Endothelial cell of hepatic sinusoid (primary cell): Measurements from ENCODE around the gene KIFAP3.

Experiments
- in situ Hi-C: cut with HindIII; loops from 2 replicates; pipeline ENCODE4 v1.10.0; 2017; ENCODE audit warnings: low sequenced_read_pairs

KIFAP3 gene

GRCh38 chr1:169999331-169999741 is 75.2 kb downstream of the KIFAP3 start:
- in situ Hi-C loops: no loop called here

- in situ Hi-C loops: no loop called here
Observed at GRCh38 chr1:169995993-169996392, 78.5 kb downstream of the KIFAP3 start.

GRCh38 chr1:169989246-169989645 is 85.2 kb downstream of the KIFAP3 start:
- in situ Hi-C loops: loop anchor here (5.0 kb wide), 3 partner anchors 43 to 68 kb away; no protein-coding TSS in a partner anchor

GRCh38 chr1:169985757-169986156 is 88.7 kb downstream of the KIFAP3 start:
- in situ Hi-C loops: loop anchor here (5.0 kb wide), 3 partner anchors 47 to 72 kb away; no protein-coding TSS in a partner anchor

GRCh38 chr1:169974067-169974466 is 100.4 kb downstream of the KIFAP3 start:
- in situ Hi-C loops: no loop called here

- in situ Hi-C loops: no loop called here
Observed at GRCh38 chr1:169970114-169970513, 104.4 kb downstream of the KIFAP3 start.

GRCh38 chr1:169968174-169968573 is 106.3 kb downstream of the KIFAP3 start:
- in situ Hi-C loops: no loop called here

GRCh38 chr1:169964206-169964605 is 110.3 kb downstream of the KIFAP3 start:
- in situ Hi-C loops: no loop called here

GRCh38 chr1:169959686-169960085 is 114.8 kb downstream of the KIFAP3 start:
- in situ Hi-C loops: no loop called here

- in situ Hi-C loops: no loop called here
Observed at GRCh38 chr1:169958987-169959386, 115.5 kb downstream of the KIFAP3 start.

GRCh38 chr1:169957884-169958283 is 116.6 kb downstream of the KIFAP3 start:
- in situ Hi-C loops: no loop called here

GRCh38 chr1:169951108-169951507 is 123.4 kb downstream of the KIFAP3 start:
- in situ Hi-C loops: no loop called here

GRCh38 chr1:169949139-169949538 is 125.4 kb downstream of the KIFAP3 start:
- in situ Hi-C loops: no loop called here

- in situ Hi-C loops: no loop called here
Observed at GRCh38 chr1:169946206-169946605, 128.3 kb downstream of the KIFAP3 start.

GRCh38 chr1:169945181-169945580 is 129.3 kb downstream of the KIFAP3 start:
- in situ Hi-C loops: no loop called here

- in situ Hi-C loops: no loop called here
Observed at GRCh38 chr1:169944621-169945020, 129.9 kb downstream of the KIFAP3 start.

- in situ Hi-C loops: no loop called here
Observed at GRCh38 chr1:169943963-169944526, 130.4 kb downstream of the KIFAP3 start.

GRCh38 chr1:169941982-169942830 is 132.3 kb downstream of the KIFAP3 start:
- in situ Hi-C loops: no loop called here

- in situ Hi-C loops: loop anchor here (5.0 kb wide), 1 partner anchor 53 kb away; no protein-coding TSS in a partner anchor
Observed at GRCh38 chr1:169933984-169934725, 140.3 kb downstream of the KIFAP3 start.

GRCh38 chr1:169931795-169932231 is 142.7 kb downstream of the KIFAP3 start:
- in situ Hi-C loops: loop anchor here (5.0 kb wide), 1 partner anchor 55 kb away; no protein-coding TSS in a partner anchor

GRCh38 chr1:169929210-169929526 is 145.3 kb downstream of the KIFAP3 start:
- in situ Hi-C loops: no loop called here
